H9 (cell line): ENCODE measurements around the gene UBE2Q2. TPM values are rescaled to one million over a fixed set of nuclear protein-coding genes. Genes with fewer than 3 reads are reported as not detected.

Experiments used
- DNase-seq: peaks from one replicate; pipeline ENCODE4 v3.0.0-alpha.2; 2017
- H2AFZ ChIP-seq: one replicate; pipeline ENCODE4 v1.6.1; 2013; ENCODE audit warnings: mild to moderate bottlenecking, low read length, control low read depth, moderate library complexity
- H2AK5ac ChIP-seq: 2 replicates; pipeline ENCODE4 v1.6.1; 2013; ENCODE audit warnings: low read length, control low read depth, mixed read lengths; ENCODE audit not compliant: insufficient read length
- H2BK120ac ChIP-seq: one replicate; pipeline ENCODE4 v1.6.1; 2013; ENCODE audit warnings: low read depth, mild to moderate bottlenecking, low read length, control low read depth, inconsistent platforms; ENCODE audit not compliant: poor library complexity, severe bottlenecking
- H2BK12ac ChIP-seq: 2 replicates; pipeline ENCODE4 v1.6.1; 2013; ENCODE audit warnings: low read length, control low read depth, mixed read lengths, low read depth; ENCODE audit not compliant: insufficient read length
- H2BK15ac ChIP-seq: 2 replicates; pipeline ENCODE4 v1.6.1; 2013; ENCODE audit warnings: low read depth, low read length, control low read depth
- H2BK20ac ChIP-seq: one replicate; pipeline ENCODE4 v1.6.1; 2013; ENCODE audit warnings: low read depth, mild to moderate bottlenecking, low read length, control low read depth, inconsistent platforms; ENCODE audit not compliant: poor library complexity, severe bottlenecking
- H2BK5ac ChIP-seq: 2 replicates; pipeline ENCODE4 v1.6.1; 2013; ENCODE audit warnings: low read length, control low read depth, mixed read lengths; ENCODE audit not compliant: insufficient read length
- H3K14ac ChIP-seq: 2 replicates; pipeline ENCODE4 v1.6.1; 2013; ENCODE audit warnings: low read length, control low read depth; ENCODE audit not compliant: insufficient read depth
- H3K18ac ChIP-seq: 2 replicates; pipeline ENCODE4 v1.6.1; 2013; ENCODE audit warnings: low read depth, mild to moderate bottlenecking, mixed read lengths, low read length, control low read depth; ENCODE audit not compliant: insufficient read length
- H3K23ac ChIP-seq: 2 replicates; pipeline ENCODE4 v1.6.1; 2013; ENCODE audit warnings: low read length, control low read depth, mixed read lengths, low read depth; ENCODE audit not compliant: insufficient read length
- H3K23me2 ChIP-seq: 2 replicates; pipeline ENCODE4 v1.6.1; 2013; ENCODE audit warnings: low read depth, mild to moderate bottlenecking, mixed read lengths, low read length, control low read depth; ENCODE audit not compliant: insufficient read length, poor library complexity, severe bottlenecking
- H3K27ac ChIP-seq: 2 replicates; pipeline ENCODE4 v1.5.1; 2013; ENCODE audit warnings: low read length, control low read depth, mixed read lengths, low read depth; ENCODE audit not compliant: insufficient read length
- H3K27me3 ChIP-seq: 2 replicates; pipeline ENCODE4 v1.6.1; 2013; ENCODE audit warnings: low read length, control low read depth, inconsistent platforms; ENCODE audit not compliant: insufficient read depth
- H3K4ac ChIP-seq: 2 replicates; pipeline ENCODE4 v1.6.1; 2013; ENCODE audit warnings: low read depth, mild to moderate bottlenecking, control low read depth, inconsistent platforms, low read length, moderate library complexity
- H3K4me1 ChIP-seq: 2 replicates; pipeline ENCODE4 v1.6.1; 2013; ENCODE audit warnings: low read length, control low read depth, inconsistent platforms; ENCODE audit not compliant: insufficient read depth
- H3K4me2 ChIP-seq: 2 replicates; pipeline ENCODE4 v1.6.1; 2013; ENCODE audit warnings: low read length, control low read depth, mixed read lengths; ENCODE audit not compliant: insufficient read length, insufficient read depth
- H3K56ac ChIP-seq: 2 replicates; pipeline ENCODE4 v1.6.1; 2013; ENCODE audit warnings: low read depth, mild to moderate bottlenecking, mixed read lengths, low read length, control low read depth; ENCODE audit not compliant: insufficient read length
- H3K79me1 ChIP-seq: 2 replicates; pipeline ENCODE4 v1.6.1; 2013; ENCODE audit warnings: low read depth, mild to moderate bottlenecking, moderate library complexity, low read length, control low read depth, inconsistent platforms; ENCODE audit not compliant: insufficient read depth, poor library complexity, severe bottlenecking
- H3K79me2 ChIP-seq: 2 replicates; pipeline ENCODE4 v1.6.1; 2013; ENCODE audit warnings: low read length, control low read depth, inconsistent platforms; ENCODE audit not compliant: insufficient read depth
- H3K9ac ChIP-seq: 2 replicates; pipeline ENCODE4 v1.6.1; 2013; ENCODE audit warnings: low read length, control low read depth, mixed read lengths; ENCODE audit not compliant: insufficient read length; ENCODE audit errors: extremely low read depth
- H3K9me3 ChIP-seq: one replicate; pipeline ENCODE4 v1.6.1; 2013; ENCODE audit warnings: low read depth, low read length, inconsistent platforms; ENCODE audit not compliant: control insufficient read depth
- H3T11ph ChIP-seq: one replicate; pipeline ENCODE4 v1.6.1; 2013; ENCODE audit warnings: mild to moderate bottlenecking, low read length, control low read depth, inconsistent platforms
- H4K20me1 ChIP-seq: one replicate; pipeline ENCODE4 v1.6.1; 2013; ENCODE audit not compliant: control insufficient read depth, insufficient read length, insufficient read depth
- H4K5ac ChIP-seq: 2 replicates; pipeline ENCODE4 v1.6.1; 2013; ENCODE audit warnings: low read depth, mild to moderate bottlenecking, mixed read lengths, low read length, control low read depth; ENCODE audit not compliant: insufficient read length
- H4K8ac ChIP-seq: replicated peaks from 2 replicates; pipeline ENCODE4 v1.6.1; 2013; ENCODE audit warnings: low read length, control low read depth, mixed read lengths, low read depth; ENCODE audit not compliant: insufficient read length
- H4K91ac ChIP-seq: 2 replicates; pipeline ENCODE4 v1.6.1; 2013; ENCODE audit warnings: low read depth, mild to moderate bottlenecking, moderate library complexity, mixed read lengths, low read length, control low read depth; ENCODE audit not compliant: insufficient read length
- H3K27ac Mint-ChIP-seq, 3 experiments: 2 replicates in 2 of 3; 3 replicates in 1 of 3; pipeline ENCODE4 v1.8.0; 2020 to 2021; ENCODE audit warnings: mixed read lengths in 3 of 3, mild to moderate bottlenecking in 1 of 3, moderate library complexity in 1 of 3
- H3K27me3 Mint-ChIP-seq: 2 replicates; pipeline ENCODE4 v1.8.0; 2021; ENCODE audit warnings: low read depth, mild to moderate bottlenecking, moderate library complexity, mixed read lengths
- H3K36me3 Mint-ChIP-seq, 3 experiments: 2 replicates in 2 of 3; 3 replicates in 1 of 3; pipeline ENCODE4 v1.8.0; 2020 to 2021; ENCODE audit warnings: low read depth in 3 of 3, mixed read lengths in 3 of 3; ENCODE audit not compliant: insufficient read depth in 1 of 3
- H3K4me1 Mint-ChIP-seq, 2 experiments: 2 replicates each; pipeline ENCODE4 v1.8.0; 2020; ENCODE audit warnings: mixed read lengths in 2 of 2
- H3K4me3 Mint-ChIP-seq, 2 experiments: 2 replicates in 1 of 2; 3 replicates in 1 of 2; pipeline ENCODE4 v1.8.0; 2020 to 2021; ENCODE audit warnings: mild to moderate bottlenecking in 2 of 2, mixed read lengths in 2 of 2, moderate library complexity in 1 of 2
- H3K9me3 Mint-ChIP-seq, 2 experiments: 2 replicates in 1 of 2; 3 replicates in 1 of 2; pipeline ENCODE4 v1.8.0; 2020; ENCODE audit warnings: mild to moderate bottlenecking in 2 of 2, mixed read lengths in 2 of 2, moderate library complexity in 1 of 2
- whole genome bisulfite sequencing: extraction: QIAGEN DNeasy Blood & Tissue Kit; methylation state at CpG from one replicate; pipeline ENCODE4 v1.1.7; 2013; ENCODE audit warnings: missing lambda C conversion rate, low lambda C conversion rate, mixed read lengths; ENCODE audit not compliant: insufficient read length; ENCODE audit errors: extremely low coverage; 5-methylcytosine and 5-hydroxymethylcytosine counted together
- total RNA-seq: library from RNA; stranded (reverse); gene quantifications from 2 replicates; pipeline ENCODE4 v1.2.1, GENCODE V29; 2021
- TF ChIP-seq, protein P1 (sequence below): fragments of 200-600 bp; sonication (generic); conservative IDR thresholded peaks from 3 replicates; pipeline ENCODE4 v1.8.0; 2021; ENCODE audit warnings: antibody characterized with exemption, mild to moderate bottlenecking

Gene UBE2Q2
- total RNA-seq, 1 experiment from 2014 or later = 29.6 TPM

DNA sequence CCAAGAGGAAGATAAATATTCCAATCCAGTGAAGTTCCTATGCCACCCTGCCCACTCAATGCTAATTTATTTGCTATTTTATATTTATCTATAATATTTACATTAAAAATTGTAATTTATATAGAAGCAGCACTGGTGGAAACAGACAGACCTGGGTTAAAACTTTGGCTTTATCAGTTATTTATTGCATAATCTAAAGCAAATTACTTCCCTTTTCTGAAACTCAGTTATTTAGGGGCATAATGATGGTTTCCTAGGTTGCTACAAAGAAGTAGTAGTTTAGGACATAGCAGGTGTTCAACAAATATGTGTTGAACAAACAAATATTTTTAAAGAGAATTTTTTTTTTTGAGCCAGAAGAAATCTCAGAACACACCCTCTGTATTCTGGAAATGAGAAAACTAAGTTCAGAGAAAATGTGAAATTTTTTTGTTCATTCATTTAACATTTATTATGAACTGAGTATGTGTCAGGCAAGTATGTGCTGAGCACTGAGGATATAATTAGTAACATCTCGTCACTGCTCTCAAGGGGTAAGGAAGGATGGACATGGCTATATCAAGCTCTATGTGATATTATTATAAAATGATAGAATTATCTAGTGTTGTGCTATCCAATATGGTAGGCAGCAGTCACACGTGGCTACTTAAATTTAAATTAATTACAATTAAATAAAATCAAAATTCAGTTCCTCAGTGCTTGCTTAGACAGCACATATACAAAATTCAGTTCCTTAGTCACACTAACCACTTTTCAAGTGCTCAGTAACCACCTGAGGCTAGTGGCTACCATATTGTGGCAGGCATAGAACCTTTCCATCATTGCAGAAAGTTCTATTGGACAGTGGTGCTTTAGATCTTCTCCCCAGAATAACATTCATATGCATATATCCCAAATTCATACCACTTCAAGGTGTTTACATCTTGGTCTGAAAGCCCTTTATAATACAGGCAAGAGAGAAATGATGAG is 7.0 kb upstream of the UBE2Q2 start:
- H3K79me1 ChIP-seq = no peaks in the 10 kb centered on the region
- H3K27ac Mint-ChIP-seq = no peak overlapping the region
- WGBS = no CpG with 5 or more reads among the region's 2 CpGs
- no peak overlapping the region for H3K4ac ChIP-seq
- no peak overlapping the region for H3K18ac ChIP-seq
- H3K14ac ChIP-seq = no peak overlapping the region
- no peaks in the 10 kb centered on the region for H3K9me3 ChIP-seq
- H3K4me1 ChIP-seq = no peaks in the 10 kb centered on the region
- no peak overlapping the region for H4K91ac ChIP-seq
- H3K36me3 Mint-ChIP-seq = no peaks in the 10 kb centered on the region
- H3K4me2 ChIP-seq = no peak overlapping the region
- no peak overlapping the region for H2AFZ ChIP-seq
- H3K9ac ChIP-seq = no peak overlapping the region
- H4K8ac ChIP-seq = no peak overlapping the region
- H3K4me3 Mint-ChIP-seq = no peak overlapping the region
- no peaks in the 10 kb centered on the region for H3K27me3 ChIP-seq
- no peak overlapping the region for H2BK15ac ChIP-seq
- no peak overlapping the region for H2BK5ac ChIP-seq
- no peak overlapping the region for H4K5ac ChIP-seq
- H2BK20ac ChIP-seq = no peak overlapping the region
- H2AK5ac ChIP-seq = no peak overlapping the region
- H3K27ac ChIP-seq = no peak overlapping the region
- no peak overlapping the region for H3T11ph ChIP-seq
- H2BK12ac ChIP-seq = no peak overlapping the region
- H2BK120ac ChIP-seq = no peak overlapping the region
- TF ChIP-seq, protein P1, sequence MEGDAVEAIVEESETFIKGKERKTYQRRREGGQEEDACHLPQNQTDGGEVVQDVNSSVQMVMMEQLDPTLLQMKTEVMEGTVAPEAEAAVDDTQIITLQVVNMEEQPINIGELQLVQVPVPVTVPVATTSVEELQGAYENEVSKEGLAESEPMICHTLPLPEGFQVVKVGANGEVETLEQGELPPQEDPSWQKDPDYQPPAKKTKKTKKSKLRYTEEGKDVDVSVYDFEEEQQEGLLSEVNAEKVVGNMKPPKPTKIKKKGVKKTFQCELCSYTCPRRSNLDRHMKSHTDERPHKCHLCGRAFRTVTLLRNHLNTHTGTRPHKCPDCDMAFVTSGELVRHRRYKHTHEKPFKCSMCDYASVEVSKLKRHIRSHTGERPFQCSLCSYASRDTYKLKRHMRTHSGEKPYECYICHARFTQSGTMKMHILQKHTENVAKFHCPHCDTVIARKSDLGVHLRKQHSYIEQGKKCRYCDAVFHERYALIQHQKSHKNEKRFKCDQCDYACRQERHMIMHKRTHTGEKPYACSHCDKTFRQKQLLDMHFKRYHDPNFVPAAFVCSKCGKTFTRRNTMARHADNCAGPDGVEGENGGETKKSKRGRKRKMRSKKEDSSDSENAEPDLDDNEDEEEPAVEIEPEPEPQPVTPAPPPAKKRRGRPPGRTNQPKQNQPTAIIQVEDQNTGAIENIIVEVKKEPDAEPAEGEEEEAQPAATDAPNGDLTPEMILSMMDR = no peak
- DNase-seq = no peak
- H3K56ac ChIP-seq = no peak overlapping the region
- H3K27me3 Mint-ChIP-seq = peaks cover 2% of the 10 kb centered on the region
- no peaks in the 10 kb centered on the region for H3K79me2 ChIP-seq
- no peaks in the 10 kb centered on the region for H3K9me3 Mint-ChIP-seq
- no peak overlapping the region for H3K23ac ChIP-seq
- no peaks in the 10 kb centered on the region for H4K20me1 ChIP-seq
- H3K23me2 ChIP-seq = no peaks in the 10 kb centered on the region
- H3K4me1 Mint-ChIP-seq = peaks cover 19 to 20% of the 10 kb centered on the region in 2 experiments
